Left colon (tissue), 2 donors: ENCODE measurements around the gene TSPAN16. TPM values are rescaled to one million over a fixed set of nuclear protein-coding genes. Genes with fewer than 3 reads are reported as not detected.

Source experiments
- ATAC-seq: fragments of 200-7000 bp; cut with Tn5 transposase; one replicate; pipeline ENCODE4 v1.9.1; 2020; ENCODE audit warnings: mild to moderate bottlenecking, moderate library complexity
- DNase-seq, 2 donors: peaks; one replicate each; pipeline ENCODE4 v3.0.0-alpha.2; 2020
- intact Hi-C, 2 donors: fragments of 100-400 bp; cut with DNase I in 1 of 2; cut with micrococcal nuclease in 1 of 2; formaldehyde crosslinking; loops; one replicate each; pipeline versions ENCODE4 v1.11.2 to v1.14.0; 2022; cut with DNase I, micrococcal nuclease
- total RNA-seq, 2 donors: library from RNA; stranded (reverse); fragmentation: NEBNext Ultra II Directional; extraction: Animal tissue kit (Norgen Biotek cat#: 25700); gene quantifications; one replicate each; pipeline ENCODE4 v1.2.1, GENCODE V29; 2021
- donor health status: DM: no; HTN: no; CAD: no.
- donor health status: DM: yes; HTN: yes; CAD: no.

Gene TSPAN16
- total RNA-seq, 2 donors from 2014 or later, result not detected

DNA sequence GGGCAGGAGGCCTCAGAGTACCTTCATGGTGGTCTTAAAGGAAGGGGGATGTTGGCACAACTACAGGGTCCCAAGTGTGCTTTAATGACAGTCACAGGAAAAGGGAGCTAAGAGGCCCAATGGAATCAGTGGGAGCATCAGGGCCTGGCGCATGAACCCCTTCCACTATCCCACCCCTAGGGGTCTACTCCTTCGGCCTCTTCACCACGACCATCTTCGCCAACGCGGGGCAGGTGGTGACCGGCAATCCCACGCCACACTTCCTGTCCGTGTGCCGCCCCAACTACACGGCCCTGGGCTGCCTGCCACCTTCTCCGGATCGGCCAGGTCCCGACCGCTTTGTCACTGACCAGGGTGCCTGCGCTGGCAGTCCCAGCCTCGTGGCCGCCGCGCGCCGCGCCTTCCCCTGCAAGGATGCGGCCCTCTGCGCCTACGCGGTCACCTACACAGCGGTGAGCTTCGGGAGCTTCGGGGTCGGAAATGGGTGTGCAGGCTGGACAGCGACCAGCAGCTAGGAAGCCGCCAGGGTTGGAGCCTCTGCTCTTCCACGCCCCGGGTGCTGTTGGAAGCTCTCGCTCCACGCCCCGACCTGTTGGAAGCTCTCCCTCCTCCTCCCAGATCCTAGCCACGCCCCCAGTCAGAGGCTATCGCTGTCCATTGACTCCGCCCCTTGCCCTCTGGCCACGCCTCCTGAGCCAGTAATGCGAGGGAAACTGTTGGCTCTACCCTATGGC lies 65.2 kb downstream of the TSPAN16 start:
- ATAC-seq (peak; percentile 96), DNase-seq (peak; percentile 95 to 96)
- intact Hi-C loops, result no loop called here

DNA sequence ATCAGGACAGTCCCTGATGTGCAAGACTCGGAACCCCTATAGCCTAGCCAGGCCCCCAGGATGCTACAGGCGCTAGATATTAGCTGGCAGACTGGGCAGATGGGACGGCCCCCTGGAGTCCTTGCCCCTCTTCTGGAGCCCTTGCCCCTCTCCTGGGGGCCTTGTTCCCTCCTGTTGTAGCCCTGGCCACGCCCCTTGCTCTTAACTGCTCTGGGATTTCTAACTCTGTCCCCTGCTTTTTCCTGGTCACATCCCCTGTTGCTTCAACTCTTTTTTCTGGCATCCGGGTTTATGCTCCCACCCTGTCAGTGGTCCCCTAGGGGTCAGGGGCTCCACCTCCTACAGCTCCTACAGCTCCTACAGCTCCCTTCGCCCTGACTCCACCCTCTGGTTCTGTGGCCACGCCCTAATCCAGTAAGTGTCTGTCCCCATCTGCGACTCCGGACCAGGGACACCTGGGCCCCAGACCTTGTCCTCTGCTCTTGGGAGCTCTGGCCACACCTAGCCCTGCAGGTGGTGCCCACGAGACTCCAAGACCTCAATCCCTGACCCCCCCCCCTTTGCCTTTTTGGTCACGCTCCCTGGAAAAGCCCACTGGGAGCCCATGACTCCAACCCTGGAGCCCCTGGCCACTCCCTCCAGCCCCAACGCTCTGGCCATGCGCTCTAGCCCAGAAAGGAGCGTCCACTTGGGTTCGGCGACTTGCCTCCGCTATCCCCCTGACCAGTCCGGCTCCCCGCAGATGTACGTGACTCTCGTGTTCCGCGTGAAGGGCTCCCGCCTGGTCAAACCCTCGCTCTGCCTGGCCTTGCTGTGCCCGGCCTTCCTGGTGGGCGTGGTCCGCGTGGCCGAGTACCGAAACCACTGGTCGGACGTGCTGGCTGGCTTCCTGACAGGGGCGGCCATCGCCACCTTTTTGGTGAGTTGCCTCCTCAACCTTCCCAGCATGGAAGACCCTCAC lies 66.1 kb downstream of the TSPAN16 start:
- DNase-seq (peak in 1 of 2 donors; percentile 70), ATAC-seq (peak; percentile 47)
- intact Hi-C loops, result no loop called here

DNA sequence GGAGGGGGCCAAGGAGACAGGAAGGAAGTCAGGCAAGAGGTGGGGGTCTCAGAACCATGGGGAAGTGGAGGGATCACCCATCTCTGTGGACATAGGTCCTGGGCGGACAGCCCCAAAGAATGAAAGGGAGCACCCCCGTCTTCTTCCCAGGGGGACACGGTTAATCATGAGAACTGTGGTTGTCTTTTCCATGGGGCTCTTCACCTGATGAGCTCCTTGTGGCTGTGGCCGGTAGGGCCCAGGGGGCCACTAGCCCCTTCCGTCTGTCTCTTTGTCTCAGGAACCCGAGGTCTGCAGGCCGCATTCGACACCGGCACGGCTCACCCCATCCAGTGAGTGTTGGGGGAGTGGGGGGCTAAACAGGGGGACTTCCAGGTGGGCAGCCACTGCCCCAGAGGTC lies 67.9 kb downstream of the TSPAN16 start:
- intact Hi-C loops, result no loop called here
- no peak for ATAC-seq
- no peak for DNase-seq

DNA sequence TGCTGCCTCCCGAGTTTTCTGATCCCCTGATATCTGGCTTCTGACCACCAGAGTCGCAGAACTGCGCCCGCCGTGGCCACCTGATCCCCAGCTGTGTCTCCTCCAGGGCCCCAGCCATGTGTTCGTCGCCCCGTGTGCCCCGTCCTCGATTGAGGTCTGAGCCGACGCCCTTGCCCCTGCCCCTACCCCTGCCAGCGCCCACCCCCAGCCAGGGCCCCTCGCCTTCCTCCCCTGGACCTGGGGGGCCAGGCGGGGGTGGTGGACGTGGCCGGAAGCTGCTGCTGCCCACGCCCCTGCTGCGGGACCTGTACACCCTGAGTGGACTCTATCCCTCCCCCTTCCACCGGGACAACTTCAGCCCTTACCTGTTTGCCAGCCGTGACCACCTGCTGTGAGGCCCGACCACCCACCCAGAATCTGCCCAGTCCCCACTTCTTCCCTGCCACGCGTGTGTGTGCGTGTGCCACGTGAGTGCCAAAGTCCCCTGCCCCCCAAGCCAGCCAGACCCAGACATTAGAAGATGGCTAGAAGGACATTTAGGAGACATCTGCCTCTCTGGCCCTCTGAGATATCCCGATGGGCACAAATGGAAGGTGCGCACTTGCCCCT lies 68.4 kb downstream of the TSPAN16 start:
- DNase-seq (no peak), ATAC-seq (no peak)
- intact Hi-C loops, result no loop called here

DNA sequence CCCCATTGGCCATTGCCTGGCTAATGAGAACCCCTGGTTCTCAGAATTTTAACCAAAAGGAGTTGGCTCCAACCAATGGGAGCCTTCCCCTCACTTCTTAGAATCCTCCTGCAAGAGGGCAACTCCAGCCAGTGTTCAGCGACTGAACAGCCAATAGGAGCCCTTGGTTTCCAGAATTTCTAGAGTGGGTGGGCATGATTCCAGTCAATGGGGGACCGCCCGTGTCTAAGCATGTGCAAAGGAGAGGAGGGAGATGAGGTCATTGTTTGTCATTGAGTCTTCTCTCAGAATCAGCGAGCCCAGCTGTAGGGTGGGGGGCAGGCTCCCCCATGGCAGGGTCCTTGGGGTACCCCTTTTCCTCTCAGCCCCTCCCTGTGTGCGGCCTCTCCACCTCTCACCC lies 69.0 kb downstream of the TSPAN16 start:
- ATAC-seq (no peak), DNase-seq (no peak)
- intact Hi-C loops, result no loop called here

Other genes with a start within 250 kb of the TSPAN16 start
- 100 to 1,000 TPM; 122 to 224 TPM for gene LDLR, start 206.7 kb upstream of the TSPAN16 start, total RNA-seq
- gene SPC24, start 140.4 kb upstream of the TSPAN16 start, total RNA-seq, result 10 to 100 TPM in 1 of 2 donors, 1 to 10 TPM in 1; 2.6 to 11.6 TPM
- gene KANK2, start 98.6 kb upstream of the TSPAN16 start, total RNA-seq, result 10 to 100 TPM; 28.5 to 85.3 TPM
- not detected for gene ANGPTL8, start 56.5 kb upstream of the TSPAN16 start, total RNA-seq
- 10 to 100 TPM; 64.7 to 77.6 TPM for gene DOCK6, start 33.6 kb upstream of the TSPAN16 start, total RNA-seq
- gene RAB3D, start 43.5 kb downstream of the TSPAN16 start, total RNA-seq, result 10 to 100 TPM; 34.7 to 37.6 TPM
- gene TMEM205, start 50.1 kb downstream of the TSPAN16 start, total RNA-seq, result 10 to 100 TPM; 43.5 to 51.9 TPM
- gene CCDC159, start 50.4 kb downstream of the TSPAN16 start, total RNA-seq, result 10 to 100 TPM; 28.6 to 30.2 TPM
- 1 to 10 TPM; 5.4 to 7.3 TPM for gene PLPPR2, start 59.3 kb downstream of the TSPAN16 start, total RNA-seq
- 1 to 10 TPM; 3.3 to 3.4 TPM for gene SWSAP1, start 78.5 kb downstream of the TSPAN16 start, total RNA-seq
- gene EPOR, start 88.2 kb downstream of the TSPAN16 start, total RNA-seq, result 1 to 10 TPM; 4.2 to 4.8 TPM
- 10 to 100 TPM; 21.1 to 23.9 TPM for gene RGL3, start 123.2 kb downstream of the TSPAN16 start, total RNA-seq
- under 1 TPM in 1 of 2 donors, not detected in 1; 0.42 TPM for gene ODAD3, start 139.0 kb downstream of the TSPAN16 start, total RNA-seq
- 100 to 1,000 TPM; 301 to 320 TPM for gene PRKCSH, start 139.5 kb downstream of the TSPAN16 start, total RNA-seq
- under 1 TPM; 0.15 to 0.61 TPM for gene ELAVL3, start 184.9 kb downstream of the TSPAN16 start, total RNA-seq
- 10 to 100 TPM in 1 of 2 donors, 1 to 10 TPM in 1; 7.5 to 10.4 TPM for gene ZNF653, start 209.7 kb downstream of the TSPAN16 start, total RNA-seq
- 10 to 100 TPM; 52.8 to 64.5 TPM for gene ECSIT, start 233.0 kb downstream of the TSPAN16 start, total RNA-seq
- gene CNN1, start 242.7 kb downstream of the TSPAN16 start, total RNA-seq, result 100 to 1,000 TPM in 1 of 2 donors, 1 to 10 TPM in 1; 6.9 to 254 TPM